HCT116 (cell line): ENCODE results near the gene MACROD1. TPM values are rescaled to one million over a fixed set of nuclear protein-coding genes. Genes with fewer than 3 reads are reported as not detected.

ENCODE experiments used
- ATAC-seq: fragments of 200-7000 bp; cut with Tn5 transposase; 2 replicates; pipeline ENCODE4 v1.9.1; 2020; ENCODE audit warnings: mild to moderate bottlenecking, moderate library complexity
- BruUV-seq: library from RNA; stranded (reverse); fragments of 400-500 nt; replicated peaks from 2 replicates; lab custom pipeline; 2021; lab: Mats Ljungman, UMichigan
- CTCF ChIA-PET: fragments of 300-600 bp; sonication (Branson Sonifier 250); formaldehyde crosslinking; loops from one replicate; lab custom pipeline; 2021; ENCODE audit warnings: antibody characterized with exemption; lab: Charles Lee
- POLR2A ChIA-PET: fragments of 300-600, 350-600 bp; sonication (Branson Sonifier 250); formaldehyde crosslinking; loops from one replicate; lab custom pipeline; 2021; ENCODE audit warnings: antibody characterized with exemption; lab: Charles Lee
- RAD21 ChIA-PET, 2 experiments: fragments of 300-600 bp; sonication (Branson Sonifier 250); formaldehyde crosslinking; loops; one replicate each; lab custom pipeline; 2023; ENCODE audit warnings: low total read pairs in 2 of 2; ENCODE audit not compliant: uncharacterized antibody in 2 of 2, unreplicated experiment in 2 of 2, low non-redundant PET in 1 of 2; lab: Charles Lee
- DNase-seq: peaks from one replicate; pipeline ENCODE4 v3.0.0-alpha.2; 2010; ENCODE audit warnings: low read depth, low spot score
- H2AFZ ChIP-seq: fragments of 200-600 bp; shearing (Covaris generic), sonication (generic); 2 replicates; pipeline ENCODE4 v1.6.1; 2017; ENCODE audit warnings: low read depth, mixed run types, mixed read lengths, antibody characterized with exemption, low read length; ENCODE audit not compliant: poor library complexity, severe bottlenecking
- H3K27ac ChIP-seq: 2 replicates; pipeline ENCODE4 v1.5.1; 2012; ENCODE audit warnings: low read depth, low read length
- H3K27me3 ChIP-seq: fragments of 200-600 bp; sonication (generic); 2 replicates; pipeline ENCODE4 v1.6.1; 2016; ENCODE audit warnings: mixed run types, low read length, mixed read lengths; ENCODE audit not compliant: insufficient read depth
- H3K36me3 ChIP-seq, 2 experiments: fragments of 200-500 bp in 1 of 2; fragments of 200-600 bp in 1 of 2; sonication (Bioruptor generic) in 1 of 2; sonication (generic) in 1 of 2; 2 replicates each; pipeline versions ENCODE4 v1.5.1 to v1.6.1; 2014 to 2016; ENCODE audit warnings: low read length in 2 of 2, inconsistent platforms in 1 of 2, mixed read lengths in 1 of 2, mixed run types in 1 of 2; ENCODE audit not compliant: insufficient read depth in 2 of 2, control insufficient read depth in 1 of 2
- H3K4me1 ChIP-seq, 2 experiments: fragments of 200-600 bp in 1 of 2; sonication (generic) in 1 of 2; 2 replicates each; pipeline versions ENCODE4 v1.5.1 to v1.6.1; 2012 to 2017; ENCODE audit warnings: low read length in 2 of 2, inconsistent platforms in 1 of 2, mild to moderate bottlenecking in 1 of 2, mixed read lengths in 1 of 2, mixed run types in 1 of 2, moderate library complexity in 1 of 2; ENCODE audit not compliant: insufficient read depth in 2 of 2, control insufficient read depth in 1 of 2
- H3K4me2 ChIP-seq: fragments of 200-600 bp; sonication (generic); 2 replicates; pipeline ENCODE4 v1.6.1; 2017; ENCODE audit warnings: mixed run types, low read length, mixed read lengths
- H3K4me3 ChIP-seq, 2 experiments: fragments of 200-600 bp in 1 of 2; sonication (generic) in 1 of 2; replicated peaks in 1 of 2; 2 replicates each; pipeline ENCODE4 v1.5.1; 2011 to 2016; ENCODE audit warnings: low read length in 2 of 2, control low read depth in 1 of 2, low read depth in 1 of 2, mild to moderate bottlenecking in 1 of 2, mixed read lengths in 1 of 2, mixed run types in 1 of 2
- H3K79me2 ChIP-seq: fragments of 200-600 bp; sonication (generic); 2 replicates; pipeline ENCODE4 v1.6.1; 2017; ENCODE audit warnings: mild to moderate bottlenecking, mixed run types, low read length, moderate library complexity, mixed read lengths; ENCODE audit not compliant: insufficient read depth
- H3K9ac ChIP-seq: fragments of 200-600 bp; sonication (generic); 2 replicates; pipeline ENCODE4 v1.6.1; 2016; ENCODE audit warnings: low read length, mixed read lengths
- H3K9me2 ChIP-seq: fragments of 200-600 bp; sonication (generic), shearing (Covaris generic); 2 replicates; pipeline ENCODE4 v1.6.1; 2017; ENCODE audit warnings: mixed run types, mild to moderate bottlenecking, moderate library complexity; ENCODE audit not compliant: insufficient read depth
- H3K9me3 ChIP-seq, 2 experiments: fragments of 200-500 bp in 1 of 2; fragments of 200-600 bp in 1 of 2; sonication (Bioruptor generic) in 1 of 2; sonication (generic) in 1 of 2; 2 replicates each; pipeline ENCODE4 v1.6.1; 2014 to 2017; ENCODE audit warnings: low read length in 2 of 2, mixed read lengths in 2 of 2, inconsistent platforms in 1 of 2, low read depth in 1 of 2, mild to moderate bottlenecking in 1 of 2, mixed run types in 1 of 2, moderate library complexity in 1 of 2; ENCODE audit not compliant: control insufficient read depth in 1 of 2, insufficient read depth in 1 of 2
- H4K20me1 ChIP-seq: fragments of 200-600 bp; sonication (generic), shearing (Covaris generic); 2 replicates; pipeline ENCODE4 v1.6.1; 2017; ENCODE audit warnings: mixed run types, mild to moderate bottlenecking, moderate library complexity; ENCODE audit not compliant: insufficient read depth
- ATF3 ChIP-seq: IDR thresholded peaks from 2 replicates; pipeline ENCODE4 v1.6.1; 2012
- CBX3 ChIP-seq: IDR thresholded peaks from 2 replicates; pipeline ENCODE4 v1.6.1; 2012; ENCODE audit warnings: low read depth
- EGR1 ChIP-seq: IDR thresholded peaks from 2 replicates; pipeline ENCODE4 v1.6.1; 2012; ENCODE audit warnings: low read depth
- ELF1 ChIP-seq: IDR thresholded peaks from 2 replicates; pipeline ENCODE4 v1.6.1; 2012; ENCODE audit warnings: low read depth, borderline replicate concordance
- MAX ChIP-seq: IDR thresholded peaks from 2 replicates; pipeline ENCODE4 v1.6.1; 2012
- POLR2AphosphoS5 ChIP-seq: IDR thresholded peaks from 2 replicates; pipeline ENCODE4 v1.6.1; 2011; ENCODE audit warnings: mild to moderate bottlenecking, low read depth, low read length, moderate library complexity
- SIN3A ChIP-seq: IDR thresholded peaks from 2 replicates; pipeline ENCODE4 v1.6.1; 2012; ENCODE audit warnings: low read depth
- SP1 ChIP-seq: IDR thresholded peaks from 2 replicates; pipeline ENCODE4 v1.6.1; 2012; ENCODE audit warnings: low read depth
- SRF ChIP-seq: IDR thresholded peaks from 2 replicates; pipeline ENCODE4 v1.6.1; 2012; ENCODE audit warnings: low read depth
- YY1 ChIP-seq: IDR thresholded peaks from 2 replicates; pipeline ENCODE4 v1.6.1; 2011; ENCODE audit warnings: low read length, low read depth, moderate library complexity, mild to moderate bottlenecking; ENCODE audit not compliant: insufficient replicate concordance; ENCODE audit errors: extremely low read depth
- ZBTB33 ChIP-seq: IDR thresholded peaks from 2 replicates; pipeline ENCODE4 v1.6.1; 2011; ENCODE audit warnings: mild to moderate bottlenecking, low read length, moderate library complexity; ENCODE audit not compliant: insufficient replicate concordance; ENCODE audit errors: extremely low read depth
- ZFX ChIP-seq: fragments of 450-650 bp; IDR thresholded peaks from 2 replicates; pipeline ENCODE4 v1.6.1; 2017
- ZNF274 ChIP-seq: fragments of 200-500 bp; sonication (Bioruptor generic); IDR thresholded peaks from 2 replicates; pipeline ENCODE4 v1.6.1; 2014; ENCODE audit warnings: mild to moderate bottlenecking, low read depth, low read length, inconsistent platforms
- intact Hi-C: fragments of 100-400 bp; cut with micrococcal nuclease; formaldehyde crosslinking; loops from 2 replicates; pipeline ENCODE4 v1.10.0; 2022
- total RNA-seq: library from RNA; stranded (reverse); gene quantifications from one replicate; pipeline ENCODE4 v1.2.1, GENCODE V29; 2021; ENCODE audit not compliant: unreplicated experiment

Gene MACROD1
- total RNA-seq, 1 experiment from 2014 or later, result 61.1 TPM

GRCh38 chr11:64003807-64004589 is 161.9 kb downstream of the MACROD1 start:
- ChIA-PET POLR2A (no interaction called here), RAD21 (no interaction called here), CTCF (no interaction called here)
- no peak for DNase-seq
- no peaks in the 10 kb centered on the region for H3K27me3 ChIP-seq
- peaks cover 18 to 37% of the 10 kb centered on the region in 2 experiments for H3K4me1 ChIP-seq
- TF ChIP-seq ZBTB33, result no peak
- TF ChIP-seq ZNF274, result no peak
- TF ChIP-seq SRF, result no peak
- no peak for TF ChIP-seq YY1
- no peak for TF ChIP-seq CBX3
- TF ChIP-seq ELF1, result no peak
- TF ChIP-seq ATF3, result no peak
- no peak for TF ChIP-seq MAX
- TF ChIP-seq SIN3A, result no peak
- TF ChIP-seq SP1, result no peak
- no peak for TF ChIP-seq EGR1
- TF ChIP-seq ZFX, result no peak
- TF ChIP-seq POLR2AphosphoS5, result no peak
- 0 out of 2 replicates have a peak, but pooled peaks cover 3% of the 10 kb centered on the region for H3K79me2 ChIP-seq
- H3K9me2 ChIP-seq, result no peaks in the 10 kb centered on the region
- H3K4me3 ChIP-seq, result no peak overlapping the region
- H3K27ac ChIP-seq, result no peak overlapping the region
- H3K9ac ChIP-seq, result no peak overlapping the region
- intact Hi-C loops, result loop anchor here (10.0 kb wide), 1 partner anchor 141 kb away; no protein-coding TSS in a partner anchor
- no peak overlapping the region for H3K4me2 ChIP-seq
- H3K36me3 ChIP-seq, result 0 out of 4 replicates have a peak, but pooled peaks cover 0 to 6% of the 10 kb centered on the region in 2 experiments
- BruUV-seq, result no TSS peak
- H3K9me3 ChIP-seq, result no peaks in the 10 kb centered on the region
- H4K20me1 ChIP-seq, result no peaks in the 10 kb centered on the region
- no peak overlapping the region for H2AFZ ChIP-seq
- no peak for ATAC-seq
